Smooth muscle cell of the brain vasculature (primary cell): ENCODE measurements around the gene PRKAR1B.

Experiments used
- DNase-seq: peaks from one replicate; pipeline ENCODE4 v3.0.0-alpha.2; 2012; ENCODE audit warnings: low read depth, low spot score

PRKAR1B gene

DNA sequence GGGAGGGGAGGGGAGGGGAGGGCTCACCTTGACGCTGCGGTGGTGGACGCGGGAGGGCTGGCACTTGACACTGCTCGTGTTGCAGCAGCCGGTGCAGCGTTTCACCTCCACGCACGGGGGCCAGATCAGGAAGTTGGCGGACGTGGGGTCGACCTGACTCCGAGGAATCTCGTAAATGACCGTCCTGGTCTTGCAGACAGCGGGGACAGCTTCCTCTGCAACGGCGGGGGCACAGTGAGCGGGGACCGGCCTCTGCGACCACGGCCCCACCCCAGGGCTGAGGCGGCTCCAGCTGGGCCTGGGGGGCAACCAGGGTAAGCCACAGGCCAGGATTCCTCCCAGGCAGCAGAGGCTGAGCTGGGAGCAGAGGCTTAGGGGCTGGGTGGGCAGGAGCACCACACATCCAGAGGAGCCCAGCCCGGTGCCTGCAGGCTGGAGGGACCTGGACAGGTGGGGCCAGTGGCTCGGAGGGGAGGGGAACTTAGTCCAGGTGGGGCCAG is 216.2 kb downstream of the PRKAR1B start:
- DNase-seq, result no peak

DNA sequence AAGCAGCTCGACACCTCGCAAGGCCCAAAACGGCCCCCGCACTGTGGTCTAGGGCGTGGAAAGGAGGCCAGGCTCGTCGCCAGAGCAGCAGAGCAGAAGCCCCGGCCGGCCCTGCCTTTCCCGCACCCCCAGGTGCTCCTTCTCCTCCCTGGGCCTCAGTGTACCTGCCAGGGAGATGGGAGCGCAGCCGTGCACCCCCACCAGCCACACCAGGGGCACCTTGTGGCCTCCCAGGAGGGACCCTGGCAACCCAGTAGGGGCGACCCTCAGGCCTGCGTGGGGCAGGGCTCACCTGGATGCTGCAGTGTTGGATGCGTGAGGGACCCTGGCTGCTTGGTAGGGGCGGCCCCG is 217.0 kb downstream of the PRKAR1B start:
- no peak for DNase-seq

DNA sequence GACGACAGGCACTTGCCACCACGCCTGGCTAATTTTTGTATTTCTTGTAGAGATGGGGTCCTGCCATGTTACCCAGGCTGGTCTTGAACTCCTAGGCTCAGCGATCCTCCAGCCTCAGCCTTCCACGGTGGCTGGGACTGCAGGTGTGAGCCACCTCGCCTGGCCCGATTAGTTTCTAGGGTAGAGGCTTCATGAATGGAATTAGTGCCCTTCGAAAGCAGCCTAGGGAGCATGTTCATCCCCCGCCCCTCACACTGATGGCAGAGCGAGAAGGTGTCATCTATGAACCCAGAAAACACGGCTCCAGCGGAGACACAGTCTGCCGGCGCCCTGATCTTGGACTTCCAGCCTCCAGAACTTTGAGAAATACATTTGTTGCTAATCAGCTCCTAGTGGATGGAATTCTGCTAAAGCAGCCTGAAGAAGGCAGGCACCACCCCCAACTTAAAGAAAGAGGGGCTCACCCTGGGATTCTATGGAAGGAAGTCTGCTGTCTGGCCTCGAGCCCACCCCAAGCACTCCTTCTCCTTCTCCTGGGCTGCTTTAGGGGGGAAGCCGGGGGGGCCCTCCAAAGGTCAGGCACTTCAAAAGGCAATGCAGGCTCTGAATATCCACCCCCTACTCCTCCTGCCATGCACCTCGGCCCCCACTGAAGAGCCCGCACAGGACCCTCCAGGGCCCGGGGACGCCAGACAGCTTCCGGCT is 217.5 kb downstream of the PRKAR1B start:
- no peak for DNase-seq

DNA sequence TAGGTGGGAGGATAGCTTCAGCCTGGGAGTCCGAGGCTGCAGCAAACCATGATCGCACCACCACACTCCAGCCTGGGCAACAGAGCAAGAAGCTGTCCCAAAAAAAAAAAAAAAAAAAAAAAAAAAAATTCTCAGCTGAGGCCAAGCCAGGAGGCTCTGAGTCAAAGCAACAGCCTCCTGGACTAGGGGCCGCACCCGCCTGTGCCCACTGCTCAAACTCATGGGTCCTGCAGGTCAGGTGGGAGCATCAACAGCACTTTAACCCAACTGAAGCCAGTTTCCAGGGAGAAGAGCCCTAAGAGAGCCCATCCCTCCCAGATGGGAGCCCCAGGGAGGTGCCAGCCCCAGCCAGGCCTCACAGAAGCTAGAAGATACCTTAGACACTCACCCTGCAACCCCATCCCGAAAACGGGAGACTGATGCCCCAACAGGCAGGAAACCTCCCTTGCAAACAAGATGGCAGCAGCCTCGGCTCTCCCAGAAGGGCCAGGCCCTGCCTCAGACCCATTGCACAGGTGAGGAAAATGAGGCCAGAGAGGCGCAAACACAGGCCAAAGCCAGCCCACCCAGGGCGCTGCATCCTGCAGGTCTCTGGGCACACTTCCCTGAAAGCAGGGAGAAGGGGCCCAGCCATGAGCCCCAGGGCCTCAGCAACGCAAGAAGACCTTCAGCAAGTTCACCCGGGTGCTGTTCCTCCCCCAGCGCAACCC is 218.5 kb downstream of the PRKAR1B start:
- DNase-seq, result no peak

GRCh38 chr7:507623-508300 is 219.3 kb downstream of the PRKAR1B start:
- no peak for DNase-seq

- no peak for DNase-seq
These were observed 220.0 kb downstream of the PRKAR1B start for GRCh38 chr7:506921-507622.

GRCh38 chr7:506391-506831 is 220.7 kb downstream of the PRKAR1B start:
- no peak for DNase-seq

DNA sequence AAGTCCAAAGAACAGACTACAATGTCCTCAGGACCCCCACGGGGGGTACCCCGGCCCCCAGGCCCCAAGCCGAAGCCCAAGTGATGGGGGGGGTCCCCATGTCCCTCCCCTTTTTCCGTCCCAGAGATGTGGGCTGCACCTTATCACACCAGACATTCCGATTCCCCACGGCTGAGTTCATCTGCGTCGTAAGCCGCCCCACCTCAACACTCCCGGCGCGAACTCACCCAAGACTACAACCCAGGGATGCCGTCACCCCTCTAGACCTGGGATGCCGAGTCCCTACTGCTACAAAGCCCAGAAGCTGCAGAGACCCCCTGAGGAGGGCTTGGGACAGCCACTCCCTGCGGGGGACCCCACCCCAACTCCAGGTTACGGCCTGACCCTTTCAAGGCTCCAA is 221.9 kb downstream of the PRKAR1B start:
- no peak for DNase-seq

- DNase-seq, result no peak
These were observed 222.6 kb downstream of the PRKAR1B start for GRCh38 chr7:504221-505111.

GRCh38 chr7:503575-504111 is 223.4 kb downstream of the PRKAR1B start:
- DNase-seq, result no peak

DNA sequence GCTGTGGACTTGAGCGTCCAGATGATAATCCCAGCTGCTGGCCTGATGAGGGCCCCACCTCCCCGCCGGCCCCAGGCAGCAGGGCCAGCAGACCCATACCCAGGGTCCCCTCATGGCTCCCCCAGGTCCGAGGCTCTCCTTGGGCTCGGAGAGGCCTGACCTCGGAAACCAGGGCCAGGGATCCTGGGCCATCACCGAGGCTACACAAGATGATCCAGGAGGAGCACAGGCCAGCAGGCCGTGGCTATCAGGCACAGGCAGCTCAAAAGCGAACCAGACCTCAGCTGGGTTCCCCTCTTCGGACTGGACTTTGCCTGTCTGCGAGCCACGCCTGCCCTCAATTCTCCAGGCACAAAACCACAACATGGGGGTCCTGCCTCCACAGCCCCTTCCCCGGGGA is 224.8 kb downstream of the PRKAR1B start:
- no peak for DNase-seq

GRCh38 chr7:501526-501925 is 225.6 kb downstream of the PRKAR1B start:
- DNase-seq, result no peak

DNA sequence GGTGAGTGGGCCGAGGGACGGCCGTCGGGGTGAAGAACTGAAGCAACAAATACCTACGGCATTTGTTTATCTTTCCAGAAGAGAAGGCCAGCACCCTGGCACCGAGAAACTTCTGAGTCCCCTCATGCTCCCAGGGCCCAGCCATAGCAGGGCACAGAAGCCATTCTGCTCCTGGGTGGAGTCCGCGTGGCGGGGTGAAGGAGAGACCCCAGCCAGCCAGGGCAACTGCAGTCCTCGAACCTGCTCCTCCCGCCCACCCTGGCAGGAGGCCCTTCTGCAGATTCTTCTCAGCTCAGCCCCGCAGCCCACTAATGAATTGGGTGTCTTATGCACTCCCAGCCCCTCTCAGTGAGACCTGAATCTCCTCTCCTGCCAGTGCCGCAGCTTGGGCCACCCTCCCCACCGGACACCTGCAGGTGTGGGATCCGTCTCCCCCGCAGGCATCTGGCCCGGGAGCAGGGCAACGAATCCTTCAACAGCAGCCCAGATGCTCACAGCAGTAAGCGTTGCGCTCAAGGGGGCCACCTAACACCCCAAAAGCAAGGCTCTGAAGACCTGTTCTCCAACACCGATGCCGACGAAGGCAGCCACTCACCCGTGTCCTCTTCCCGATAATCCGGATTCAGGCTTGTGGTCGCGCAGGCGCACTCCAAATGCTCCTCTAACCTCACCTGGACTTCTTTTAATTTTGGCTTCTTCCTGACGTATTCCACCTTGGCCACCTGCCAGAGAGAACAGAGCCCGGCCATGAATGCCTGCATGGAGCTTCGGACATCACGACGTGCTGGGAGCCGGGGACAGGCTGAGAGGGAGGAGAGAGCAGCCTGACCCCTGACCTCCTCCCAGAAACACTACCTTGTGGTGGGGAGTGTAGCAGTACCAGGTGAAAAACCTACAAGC is 226.3 kb downstream of the PRKAR1B start:
- DNase-seq, result no peak

DNA sequence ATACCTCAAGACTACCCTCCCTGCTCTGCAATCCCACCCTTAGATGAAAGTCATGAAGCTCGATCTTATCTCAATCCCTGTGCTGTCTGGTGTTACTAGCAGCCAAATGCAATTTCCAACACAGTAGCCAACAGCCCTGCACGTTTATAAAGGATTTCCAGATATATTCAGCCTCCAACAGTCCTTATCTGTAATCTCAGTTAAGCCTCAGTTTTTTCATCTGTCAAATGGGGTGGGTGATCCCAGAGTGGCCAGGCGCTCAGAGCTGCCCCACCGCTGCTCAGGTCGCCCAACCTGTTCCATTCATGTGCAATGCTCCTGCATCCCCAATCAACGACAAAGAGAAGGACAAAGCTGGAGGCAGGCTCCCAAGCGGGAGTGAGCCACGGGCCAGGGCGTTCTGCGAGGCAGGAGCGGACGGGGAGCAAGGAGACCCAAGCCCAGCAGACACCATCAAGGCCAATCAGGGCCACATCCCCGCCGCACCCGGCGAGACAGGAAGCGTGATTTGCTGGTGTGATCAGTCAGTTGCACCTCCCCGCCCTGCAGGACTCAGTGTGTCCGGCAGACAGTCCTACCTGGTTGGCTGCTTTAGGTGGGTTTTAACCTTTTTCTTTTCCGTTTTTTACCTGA is 227.1 kb downstream of the PRKAR1B start:
- DNase-seq, result no peak
